VCaP (cell line): ENCODE results near the gene MAPK7.

Source experiments
- H3K27ac ChIP-seq: fragments of 450-650 bp; 2 replicates; pipeline ENCODE4 v1.5.1; 2017
- CTCF ChIP-seq: fragments of 450-650 bp; conservative IDR thresholded peaks from 2 replicates; pipeline ENCODE4 v1.5.1; 2017; ENCODE audit warnings: mild to moderate bottlenecking, moderate library complexity

Gene MAPK7

GRCh38 chr17:19343671-19344151 is 34.6 kb upstream of the MAPK7 start:
- TF ChIP-seq CTCF = no peak
- H3K27ac ChIP-seq = no peak overlapping the region

- no peak for TF ChIP-seq CTCF
- no peak overlapping the region for H3K27ac ChIP-seq
These were observed 33.8 kb upstream of the MAPK7 start for GRCh38 chr17:19344311-19345066.

GRCh38 chr17:19345067-19345460 is 33.2 kb upstream of the MAPK7 start:
- H3K27ac ChIP-seq = no peak overlapping the region
- TF ChIP-seq CTCF = no peak

- no peak overlapping the region for H3K27ac ChIP-seq
These were observed 32.6 kb upstream of the MAPK7 start for GRCh38 chr17:19345486-19346350.

GRCh38 chr17:19346351-19347255 is 31.7 kb upstream of the MAPK7 start:
- no peak for TF ChIP-seq CTCF
- no peak overlapping the region for H3K27ac ChIP-seq

More at GRCh38 chr17:19345486-19346350, 32.6 kb upstream of the MAPK7 start:
- TF ChIP-seq CTCF = no peak

- H3K27ac ChIP-seq = no peak overlapping the region
- no peak for TF ChIP-seq CTCF
These were observed 30.8 kb upstream of the MAPK7 start for GRCh38 chr17:19347323-19348080.
